ENCODE data around the gene CFAP99. TPM values are rescaled to one million over a fixed set of nuclear protein-coding genes. Genes with fewer than 3 reads are reported as not detected.

Gene CFAP99
- total and polyA plus RNA-seq, 9 of the 15 experiments (the other 6 are each of a cell fraction or from before 2014, with no cell fraction given), result 0.07 to 0.18 (median 0.09) TPM; not detected in 6

DNA sequence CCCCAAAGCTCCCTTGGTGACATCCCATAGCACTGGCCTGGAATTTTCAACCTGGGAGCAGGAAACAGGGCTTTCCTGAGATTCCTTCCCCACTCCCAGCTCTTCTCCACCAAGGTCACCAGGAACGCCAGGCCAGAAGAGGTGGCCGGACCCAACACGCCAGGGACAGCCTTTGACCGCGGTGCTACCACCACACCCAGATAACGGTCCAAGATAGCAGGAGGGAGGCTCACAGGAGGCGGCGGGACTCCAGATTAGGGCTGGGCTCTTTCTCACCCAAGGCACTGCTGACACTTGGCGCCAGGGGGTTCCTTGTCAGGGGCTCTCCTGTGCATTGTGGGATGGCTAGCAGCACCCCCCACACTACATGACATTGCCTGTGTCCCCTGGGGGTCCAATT is 23.2 kb upstream of the CFAP99 start:
- DNase-seq (ENCODE audit: extremely low read depth in 1 of 4, low spot score in 3 of 4) (peak; percentile 77 to 85 (median 80)), ATAC-seq (peak; percentile 89), FAIRE-seq (peak; percentile 71)
- H3K4me1 ChIP-seq (replicated peaks in 1 of 2; ENCODE audit: control insufficient read depth in 2 of 2, insufficient read depth in 2 of 2, low read length in 2 of 2), result peaks cover 46 to 76% of the 10 kb centered on the region in 2 experiments
- ChIA-PET POLR2A (interaction anchor here (0.5 to 1.2 kb wide), 7 partner anchors 8 to 59 kb away, joined by 3 to 5 read pairs (median 4); no protein-coding TSS in a partner anchor), CTCF (ENCODE audit: low intra/inter-chr PET ratio) (no interaction called here)
- 0 out of 2 replicates have a peak overlapping the region, but pooled peaks have one; percentile 5 for H2AFZ ChIP-seq (ENCODE audit: low read depth, low read length)
- H3K9ac ChIP-seq (ENCODE audit: insufficient read depth in 1 of 2, low read depth in 2 of 2, low read length in 2 of 2), result peak overlapping the region; percentile 32 to 92
- no peaks in the 10 kb centered on the region for H3K9me3 ChIP-seq (replicated peaks; ENCODE audit: control insufficient read depth, insufficient read depth, low read depth, low read length)
- peaks cover 12% of the 10 kb centered on the region; the same call in 1 of the 3 replicates for H3K36me3 ChIP-seq (ENCODE audit: control insufficient read depth, insufficient read depth, low read length)
- in situ Hi-C loops (cut with MboI) (no loop called here), intact Hi-C loops (cut with micrococcal nuclease) (no loop called here)
- WGBS (ENCODE audit: insufficient coverage, low coverage, missing lambda C conversion rate), result 1% methylated on average over 9 of the region's 9 CpGs
- H3K27ac ChIP-seq (ENCODE audit: extremely low read depth, low read depth, low read length), result peak overlapping the region; percentile 79
- peak overlapping the region; percentile 72 for H3K4me2 ChIP-seq (ENCODE audit: insufficient read depth, low read length)
- H3K4me3 ChIP-seq, result no peak overlapping the region
- peaks cover 6% of the 10 kb centered on the region for H3K9me1 ChIP-seq (ENCODE audit: control insufficient read depth, insufficient read depth, low read length)
- peaks cover 76% of the 10 kb centered on the region for H3K79me2 ChIP-seq (ENCODE audit: control insufficient read depth, insufficient read depth, low read length)
- no peaks in the 10 kb centered on the region for H3K27me3 ChIP-seq (ENCODE audit: control insufficient read depth in 2 of 2, insufficient read depth in 2 of 2, low read length in 2 of 2)
- no TSS peak for BruUV-seq (replicated peaks)
- H4K20me1 ChIP-seq (replicated peaks; ENCODE audit: control insufficient read depth, insufficient read depth, low read length), result no peaks in the 10 kb centered on the region
- TF ChIP-seq ATF4 (CRISPR knock-in tag; IDR thresholded peaks at IDR 0.05), result 0 out of 2 replicates have a peak, but pooled peaks have one; percentile 11
- TF ChIP-seq ZBTB34 (CRISPR knock-in tag; IDR thresholded peaks at IDR 0.05), result peak; percentile 70; the same call in 1 of the 2 replicates
- TF ChIP-seq, protein P1, sequence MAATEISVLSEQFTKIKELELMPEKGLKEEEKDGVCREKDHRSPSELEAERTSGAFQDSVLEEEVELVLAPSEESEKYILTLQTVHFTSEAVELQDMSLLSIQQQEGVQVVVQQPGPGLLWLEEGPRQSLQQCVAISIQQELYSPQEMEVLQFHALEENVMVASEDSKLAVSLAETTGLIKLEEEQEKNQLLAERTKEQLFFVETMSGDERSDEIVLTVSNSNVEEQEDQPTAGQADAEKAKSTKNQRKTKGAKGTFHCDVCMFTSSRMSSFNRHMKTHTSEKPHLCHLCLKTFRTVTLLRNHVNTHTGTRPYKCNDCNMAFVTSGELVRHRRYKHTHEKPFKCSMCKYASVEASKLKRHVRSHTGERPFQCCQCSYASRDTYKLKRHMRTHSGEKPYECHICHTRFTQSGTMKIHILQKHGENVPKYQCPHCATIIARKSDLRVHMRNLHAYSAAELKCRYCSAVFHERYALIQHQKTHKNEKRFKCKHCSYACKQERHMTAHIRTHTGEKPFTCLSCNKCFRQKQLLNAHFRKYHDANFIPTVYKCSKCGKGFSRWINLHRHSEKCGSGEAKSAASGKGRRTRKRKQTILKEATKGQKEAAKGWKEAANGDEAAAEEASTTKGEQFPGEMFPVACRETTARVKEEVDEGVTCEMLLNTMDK (IDR thresholded peaks at IDR 0.05; ENCODE audit: borderline replicate concordance, insufficient read depth, low read depth, low read length, poor library complexity, severe bottlenecking), result no peak
- peak in 1 of 2 experiments; percentile 93; a peak in 2 of 4 replicates for TF ChIP-seq RCOR1 (IDR thresholded peaks at IDR 0.05; ENCODE audit: borderline replicate concordance in 1 of 2, low read depth in 2 of 2, low read length in 2 of 2)
- TF ChIP-seq, protein P2, sequence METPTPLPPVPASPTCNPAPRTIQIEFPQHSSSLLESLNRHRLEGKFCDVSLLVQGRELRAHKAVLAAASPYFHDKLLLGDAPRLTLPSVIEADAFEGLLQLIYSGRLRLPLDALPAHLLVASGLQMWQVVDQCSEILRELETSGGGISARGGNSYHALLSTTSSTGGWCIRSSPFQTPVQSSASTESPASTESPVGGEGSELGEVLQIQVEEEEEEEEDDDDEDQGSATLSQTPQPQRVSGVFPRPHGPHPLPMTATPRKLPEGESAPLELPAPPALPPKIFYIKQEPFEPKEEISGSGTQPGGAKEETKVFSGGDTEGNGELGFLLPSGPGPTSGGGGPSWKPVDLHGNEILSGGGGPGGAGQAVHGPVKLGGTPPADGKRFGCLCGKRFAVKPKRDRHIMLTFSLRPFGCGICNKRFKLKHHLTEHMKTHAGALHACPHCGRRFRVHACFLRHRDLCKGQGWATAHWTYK (CRISPR knock-in tag; IDR thresholded peaks at IDR 0.05), result peak; percentile 24; the same call in 1 of the 2 replicates
- TF ChIP-seq MLX (CRISPR knock-in tag; conservative IDR thresholded peaks at IDR 0.05), result no peak
- TF ChIP-seq ZNF785 (CRISPR knock-in tag; IDR thresholded peaks at IDR 0.05), result no peak
- TF ChIP-seq, protein P3, sequence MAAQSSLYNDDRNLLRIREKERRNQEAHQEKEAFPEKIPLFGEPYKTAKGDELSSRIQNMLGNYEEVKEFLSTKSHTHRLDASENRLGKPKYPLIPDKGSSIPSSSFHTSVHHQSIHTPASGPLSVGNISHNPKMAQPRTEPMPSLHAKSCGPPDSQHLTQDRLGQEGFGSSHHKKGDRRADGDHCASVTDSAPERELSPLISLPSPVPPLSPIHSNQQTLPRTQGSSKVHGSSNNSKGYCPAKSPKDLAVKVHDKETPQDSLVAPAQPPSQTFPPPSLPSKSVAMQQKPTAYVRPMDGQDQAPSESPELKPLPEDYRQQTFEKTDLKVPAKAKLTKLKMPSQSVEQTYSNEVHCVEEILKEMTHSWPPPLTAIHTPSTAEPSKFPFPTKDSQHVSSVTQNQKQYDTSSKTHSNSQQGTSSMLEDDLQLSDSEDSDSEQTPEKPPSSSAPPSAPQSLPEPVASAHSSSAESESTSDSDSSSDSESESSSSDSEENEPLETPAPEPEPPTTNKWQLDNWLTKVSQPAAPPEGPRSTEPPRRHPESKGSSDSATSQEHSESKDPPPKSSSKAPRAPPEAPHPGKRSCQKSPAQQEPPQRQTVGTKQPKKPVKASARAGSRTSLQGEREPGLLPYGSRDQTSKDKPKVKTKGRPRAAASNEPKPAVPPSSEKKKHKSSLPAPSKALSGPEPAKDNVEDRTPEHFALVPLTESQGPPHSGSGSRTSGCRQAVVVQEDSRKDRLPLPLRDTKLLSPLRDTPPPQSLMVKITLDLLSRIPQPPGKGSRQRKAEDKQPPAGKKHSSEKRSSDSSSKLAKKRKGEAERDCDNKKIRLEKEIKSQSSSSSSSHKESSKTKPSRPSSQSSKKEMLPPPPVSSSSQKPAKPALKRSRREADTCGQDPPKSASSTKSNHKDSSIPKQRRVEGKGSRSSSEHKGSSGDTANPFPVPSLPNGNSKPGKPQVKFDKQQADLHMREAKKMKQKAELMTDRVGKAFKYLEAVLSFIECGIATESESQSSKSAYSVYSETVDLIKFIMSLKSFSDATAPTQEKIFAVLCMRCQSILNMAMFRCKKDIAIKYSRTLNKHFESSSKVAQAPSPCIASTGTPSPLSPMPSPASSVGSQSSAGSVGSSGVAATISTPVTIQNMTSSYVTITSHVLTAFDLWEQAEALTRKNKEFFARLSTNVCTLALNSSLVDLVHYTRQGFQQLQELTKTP (IDR thresholded peaks at IDR 0.05; ENCODE audit: low read depth in 1 of 2, partially characterized antibody in 2 of 2), result peak in 1 of 2 experiments; percentile 11

Measured in K562 (cell line).